K562 (cell line): ENCODE results near the gene CDK14. TPM values are rescaled to one million over a fixed set of nuclear protein-coding genes. Genes with fewer than 3 reads are reported as not detected.

Experiments used
- ATAC-seq: fragments of 200-7000 bp; cut with Tn5 transposase; 3 replicates; pipeline ENCODE4 v1.9.1; 2020; ENCODE audit warnings: moderate library complexity
- BruUV-seq: library from RNA; stranded (reverse); fragments of 400-500 nt; replicated peaks from 2 replicates; lab custom pipeline; 2021; lab: Mats Ljungman, UMichigan
- CTCF ChIA-PET: fragments of 300-600 bp; formaldehyde crosslinking; extraction: SDS; loops from one replicate; lab custom pipeline; 2021; ENCODE audit warnings: low intra/inter-chr PET ratio; lab: Yijun Ruan, JAX
- POLR2A ChIA-PET: fragments of 300-600, 350-650 bp; sonication (Branson Sonifier 250); formaldehyde crosslinking; extraction: SDS; loops from one replicate; lab custom pipeline; 2021; ENCODE audit warnings: antibody characterized with exemption, inconsistent platforms; lab: Yijun Ruan, JAX
- DNase-seq, 4 experiments: peaks; one replicate each; pipeline versions ENCODE4 v3.0.0 to v3.0.0-alpha.2; 2011 to 2018; ENCODE audit warnings: low spot score in 3 of 4, mixed read lengths in 3 of 4; ENCODE audit errors: extremely low read depth in 1 of 4
- FAIRE-seq: peaks from 2 replicates; lab custom pipeline; 2011; peaks lifted over from hg19 to GRCh38; lab: Jason Lieb, UNC
- H2AFZ ChIP-seq: 2 replicates; pipeline ENCODE4 v1.6.0; 2011; ENCODE audit warnings: low read depth, low read length, control low read depth, inconsistent platforms
- H3K27ac ChIP-seq: fragments of 200-600 bp; 3 replicates; pipeline ENCODE4 v1.8.0; 2011; ENCODE audit warnings: low read depth, mild to moderate bottlenecking, control low read depth, inconsistent platforms, low read length, moderate library complexity, mixed read lengths; ENCODE audit errors: extremely low read depth
- H3K27me3 ChIP-seq, 2 experiments: fragments of 300-600 bp in 1 of 2; 2 replicates in 1 of 2; 3 replicates in 1 of 2; pipeline versions ENCODE4 v1.6.0 to v1.8.0; 2011; ENCODE audit warnings: inconsistent platforms in 2 of 2, low read length in 2 of 2, mild to moderate bottlenecking in 1 of 2, mixed read lengths in 1 of 2, moderate library complexity in 1 of 2; ENCODE audit not compliant: control insufficient read depth in 2 of 2, insufficient read depth in 2 of 2
- H3K36me3 ChIP-seq: fragments of 300-600 bp; 3 replicates; pipeline ENCODE4 v1.8.0; 2011; ENCODE audit warnings: mild to moderate bottlenecking, low read length, inconsistent platforms; ENCODE audit not compliant: control insufficient read depth, insufficient read depth
- H3K4me1 ChIP-seq, 2 experiments: fragments of 200-600 bp in 1 of 2; replicated peaks in 1 of 2; 2 replicates in 1 of 2; 3 replicates in 1 of 2; pipeline versions ENCODE4 v1.5.1 to v1.8.0; 2011; ENCODE audit warnings: inconsistent platforms in 2 of 2, low read length in 2 of 2, mild to moderate bottlenecking in 1 of 2, mixed read lengths in 1 of 2, moderate library complexity in 1 of 2; ENCODE audit not compliant: control insufficient read depth in 2 of 2, insufficient read depth in 2 of 2
- H3K4me2 ChIP-seq: 2 replicates; pipeline ENCODE4 v1.6.1; 2011; ENCODE audit warnings: low read length, control low read depth, inconsistent platforms, mixed read lengths; ENCODE audit not compliant: insufficient read depth
- H3K4me3 ChIP-seq: fragments of 200-600 bp; sonication (generic), shearing (Covaris generic); 2 replicates; pipeline ENCODE4 v1.5.1; 2016; ENCODE audit warnings: control low read depth, inconsistent platforms
- H3K79me2 ChIP-seq: fragments of 200-600 bp; 3 replicates; pipeline ENCODE4 v1.8.0; 2011; ENCODE audit warnings: low read length, inconsistent platforms; ENCODE audit not compliant: control insufficient read depth, insufficient read depth
- H3K9ac ChIP-seq, 2 experiments: 2 replicates each; pipeline versions ENCODE4 v1.6.0 to v1.6.1; 2011; ENCODE audit warnings: low read depth in 2 of 2, low read length in 2 of 2, control low read depth in 1 of 2, inconsistent platforms in 1 of 2, mild to moderate bottlenecking in 1 of 2, mixed read lengths in 1 of 2; ENCODE audit not compliant: insufficient read depth in 1 of 2
- H3K9me1 ChIP-seq: one replicate; pipeline ENCODE4 v1.6.0; 2011; ENCODE audit warnings: inconsistent platforms, mild to moderate bottlenecking, low read length, moderate library complexity; ENCODE audit not compliant: control insufficient read depth, insufficient read depth
- H3K9me3 ChIP-seq: replicated peaks from 2 replicates; pipeline ENCODE4 v1.5.1; 2011; ENCODE audit warnings: low read depth, low read length, inconsistent platforms; ENCODE audit not compliant: control insufficient read depth, insufficient read depth
- H4K20me1 ChIP-seq: replicated peaks from 2 replicates; pipeline ENCODE4 v1.6.1; 2011; ENCODE audit warnings: low read length, inconsistent platforms, mixed read lengths; ENCODE audit not compliant: control insufficient read depth, insufficient read depth
- MAFG ChIP-seq: fragments of 450-650 bp; conservative IDR thresholded peaks from 2 replicates; pipeline ENCODE4 v1.6.1; 2016; ENCODE audit warnings: missing genetic modification characterization, missing compliant biosample characterization
- NFE2 ChIP-seq: IDR thresholded peaks from 2 replicates; pipeline ENCODE4 v1.6.1; 2014; ENCODE audit warnings: antibody characterized with exemption, low read depth
- NFE2L1 ChIP-seq: fragments of 450-650 bp; IDR thresholded peaks from 2 replicates; pipeline ENCODE4 v1.6.1; 2016; ENCODE audit warnings: missing genetic modification characterization, low read depth, mild to moderate bottlenecking, missing compliant biosample characterization, moderate library complexity, borderline replicate concordance
- PTTG1 ChIP-seq: fragments of 450-650 bp; IDR thresholded peaks from 2 replicates; pipeline ENCODE4 v1.6.1; 2016; ENCODE audit warnings: low read depth, mild to moderate bottlenecking, missing genetic modification characterization, missing compliant biosample characterization
- RBM22 ChIP-seq: fragments of 200-400 bp; formaldehyde crosslinking; IDR thresholded peaks from 2 replicates; pipeline ENCODE4 v1.6.1; 2018; ENCODE audit warnings: low read length, low read depth; ENCODE audit not compliant: poor library complexity, severe bottlenecking
- SNRNP70 ChIP-seq: fragments of 200-400 bp; formaldehyde crosslinking; optimal IDR thresholded peaks from 2 replicates; pipeline ENCODE3; 2017; ENCODE audit warnings: low read depth, low read length
- ZNF717 ChIP-seq: fragments of 250-450 bp; sonication (Bioruptor Pico); IDR thresholded peaks from 2 replicates; pipeline ENCODE4 v1.5.0; 2021
- WGBS: fragments of 100-300 bp; shearing (Covaris generic); methylation state at CpG from one replicate; pipeline ENCODE4 v1.1.6; 2016; ENCODE audit warnings: low coverage, mixed read lengths; ENCODE audit not compliant: insufficient coverage; ENCODE audit errors: missing lambda C conversion rate; 5-methylcytosine and 5-hydroxymethylcytosine counted together
- in situ Hi-C: fragments of 300-500 bp; cut with MboI; formaldehyde crosslinking; loops from 4 replicates; pipeline ENCODE4 v1.15.0; 2018; ENCODE audit warnings: inconsistent platforms, mixed read lengths
- intact Hi-C: fragments of 100-400 bp; cut with micrococcal nuclease; formaldehyde crosslinking; loops from 2 replicates; pipeline ENCODE4 v1.14.2; 2022
- polyA plus RNA-seq, 8 experiments: library from polyadenylated mRNA; depleted of rRNA in 4 of 8; stranded (reverse) in 5 of 8; unstranded in 3 of 8; fragments of >200 nt; fragmentation: Nextera tagmentation in 2 of 8; fragmentation: Illumina TruSeq in 1 of 8; extraction: Ambion mirVana in 2 of 8; extraction: Trizol in 1 of 8; gene quantifications; 2 replicates each; pipeline versions ENCODE4 v1.2.1 to v1.2.3, GENCODE V29; 2011 to 2014; ENCODE audit warnings: inconsistent platforms in 1 of 8, missing spikeins in 1 of 8
- total RNA-seq, 7 experiments: library from RNA; depleted of rRNA in 6 of 7; stranded (reverse); fragments of >200 nt in 6 of 7; fragmentation: Illumina TruSeq in 2 of 7; extraction: Trizol in 2 of 7; gene quantifications; 2 replicates each; pipeline versions ENCODE4 v1.2.1 to v1.2.3, GENCODE V29; 2011 to 2021; ENCODE audit warnings: low replicate concordance in 1 of 7
- TF ChIP-seq, protein P1 (sequence below): sonication (generic); formaldehyde crosslinking; IDR thresholded peaks from 2 replicates; pipeline ENCODE4 v1.8.0; 2022; ENCODE audit warnings: mild to moderate bottlenecking, missing genetic modification reagents, borderline replicate concordance
- TF ChIP-seq, protein P2 (sequence below), 2 experiments: IDR thresholded peaks; 2 replicates each; pipeline ENCODE4 v1.6.1; 2011; ENCODE audit warnings: borderline replicate concordance in 1 of 2, control low read depth in 1 of 2, low read depth in 1 of 2, low read length in 1 of 2, mild to moderate bottlenecking in 1 of 2, mixed read lengths in 1 of 2, moderate library complexity in 1 of 2; ENCODE audit not compliant: insufficient read depth in 1 of 2, insufficient read length in 1 of 2, poor library complexity in 1 of 2, severe bottlenecking in 1 of 2; ENCODE audit errors: extremely low read depth in 1 of 2
- TF ChIP-seq, protein P3 (sequence below), 3 experiments: IDR thresholded peaks in 2 of 3; conservative IDR thresholded peaks in 1 of 3; 2 replicates each; pipeline ENCODE4 v1.5.1; 2011 to 2012; ENCODE audit warnings: low read length in 3 of 3, mild to moderate bottlenecking in 3 of 3, control low read depth in 2 of 3, improper control_type of control experiment in 1 of 3, inconsistent platforms in 1 of 3, low read depth in 1 of 3, mixed read lengths in 1 of 3, moderate library complexity in 1 of 3; ENCODE audit not compliant: insufficient read depth in 2 of 3
- TF ChIP-seq, protein P4 (sequence below), 2 experiments: fragments of 200-800 bp in 1 of 2; sonication (Bioruptor generic) in 1 of 2; sonication (generic) in 1 of 2; formaldehyde crosslinking in 1 of 2; IDR thresholded peaks in 1 of 2; conservative IDR thresholded peaks in 1 of 2; 2 replicates each; pipeline versions ENCODE4 v1.5.0 to v1.6.1; 2016 to 2020; ENCODE audit warnings: missing compliant biosample characterization in 1 of 2, missing genetic modification characterization in 1 of 2, missing genetic modification reagents in 1 of 2

CDK14 gene
- total and polyA plus RNA-seq, 9 of the 15 experiments (the other 6 are each of a cell fraction or from before 2014, with no cell fraction given), result 0.03 to 0.91 (median 0.16) TPM

DNA sequence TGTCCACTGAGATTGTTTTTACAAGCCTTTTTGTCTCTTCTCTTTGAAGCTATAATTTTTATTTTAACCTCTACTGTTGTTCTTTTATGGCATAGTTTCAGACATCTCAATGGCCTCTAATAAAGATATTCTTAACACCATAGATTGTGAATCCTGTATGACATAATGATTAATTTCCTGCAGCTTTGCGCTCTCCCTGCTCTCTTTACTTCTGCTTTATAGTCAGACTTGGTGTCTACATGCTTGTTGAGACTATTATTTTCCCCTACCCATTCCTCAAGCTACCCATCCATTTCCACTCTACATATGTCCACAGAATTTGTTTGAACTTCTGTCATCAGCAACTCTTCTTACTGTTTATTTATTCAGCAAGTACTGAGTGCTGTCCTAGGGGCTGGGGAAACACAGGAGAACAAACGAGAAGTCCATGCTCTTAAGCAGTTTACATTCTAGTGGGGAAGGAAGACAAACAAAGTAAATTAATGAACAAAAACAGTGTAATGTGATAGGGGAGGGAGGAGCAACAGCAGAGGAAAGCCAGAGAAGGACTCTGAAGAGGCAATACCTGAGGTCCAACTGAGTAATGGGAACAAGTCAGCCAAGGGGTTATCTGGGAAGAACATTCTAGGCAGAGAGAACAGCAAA lies 110.1 kb downstream of the CDK14 start (continued):
- TF ChIP-seq, protein P1, sequence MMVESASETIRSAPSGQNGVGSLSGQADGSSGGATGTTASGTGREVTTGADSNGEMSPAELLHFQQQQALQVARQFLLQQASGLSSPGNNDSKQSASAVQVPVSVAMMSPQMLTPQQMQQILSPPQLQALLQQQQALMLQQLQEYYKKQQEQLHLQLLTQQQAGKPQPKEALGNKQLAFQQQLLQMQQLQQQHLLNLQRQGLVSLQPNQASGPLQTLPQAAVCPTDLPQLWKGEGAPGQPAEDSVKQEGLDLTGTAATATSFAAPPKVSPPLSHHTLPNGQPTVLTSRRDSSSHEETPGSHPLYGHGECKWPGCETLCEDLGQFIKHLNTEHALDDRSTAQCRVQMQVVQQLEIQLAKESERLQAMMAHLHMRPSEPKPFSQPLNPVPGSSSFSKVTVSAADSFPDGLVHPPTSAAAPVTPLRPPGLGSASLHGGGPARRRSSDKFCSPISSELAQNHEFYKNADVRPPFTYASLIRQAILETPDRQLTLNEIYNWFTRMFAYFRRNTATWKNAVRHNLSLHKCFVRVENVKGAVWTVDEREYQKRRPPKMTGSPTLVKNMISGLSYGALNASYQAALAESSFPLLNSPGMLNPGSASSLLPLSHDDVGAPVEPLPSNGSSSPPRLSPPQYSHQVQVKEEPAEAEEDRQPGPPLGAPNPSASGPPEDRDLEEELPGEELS (CRISPR knock-in tag), result no peak
- TF ChIP-seq, protein P2, sequence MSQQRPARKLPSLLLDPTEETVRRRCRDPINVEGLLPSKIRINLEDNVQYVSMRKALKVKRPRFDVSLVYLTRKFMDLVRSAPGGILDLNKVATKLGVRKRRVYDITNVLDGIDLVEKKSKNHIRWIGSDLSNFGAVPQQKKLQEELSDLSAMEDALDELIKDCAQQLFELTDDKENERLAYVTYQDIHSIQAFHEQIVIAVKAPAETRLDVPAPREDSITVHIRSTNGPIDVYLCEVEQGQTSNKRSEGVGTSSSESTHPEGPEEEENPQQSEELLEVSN (IDR thresholded peaks at IDR 0.05; ENCODE audit: borderline replicate concordance in 1 of 2, extremely low read depth in 1 of 2, insufficient read depth in 1 of 2, insufficient read length in 1 of 2, low read depth in 1 of 2, low read length in 1 of 2, poor library complexity in 1 of 2, severe bottlenecking in 1 of 2), result no peak
- TF ChIP-seq PTTG1 (tag), result no peak
- TF ChIP-seq RBM22, result no peak

DNA sequence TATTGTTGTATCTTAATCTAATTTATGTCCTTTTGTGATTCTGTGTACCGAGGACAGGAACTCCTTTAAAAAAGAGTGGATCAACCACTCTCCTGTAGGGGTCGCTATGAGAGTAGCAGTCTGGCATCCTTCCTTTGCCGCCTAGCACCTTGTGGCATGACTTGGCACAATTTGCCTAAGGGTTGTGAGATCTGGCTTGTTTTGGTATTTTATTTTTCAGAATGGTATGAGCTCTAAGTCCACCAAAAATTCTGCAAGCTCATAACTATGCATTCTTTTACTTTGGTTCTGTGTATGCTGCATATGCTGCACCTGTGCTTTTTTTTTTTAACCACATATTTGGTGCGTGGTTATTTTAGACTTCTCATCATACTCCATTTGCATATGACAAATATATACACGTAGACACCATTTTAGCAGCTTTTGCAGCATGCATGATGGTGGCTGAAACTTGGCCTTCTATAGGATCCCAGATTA lies 112.8 kb downstream of the CDK14 start:
- 3% methylated on average over 5 of the region's 5 CpGs for WGBS
- Histone ChIP-seq H4K20me1 (no peaks in the 10 kb centered on the region), H3K9ac (no peak overlapping the region), H3K4me1 (no peaks in the 10 kb centered on the region), H3K79me2 (no peaks in the 10 kb centered on the region), H3K4me2 (no peak overlapping the region), H3K9me3 (no peaks in the 10 kb centered on the region), H3K4me3 (no peak overlapping the region), H3K27ac (no peak overlapping the region), H3K27me3 (no peaks in the 10 kb centered on the region), H3K36me3 (no peaks in the 10 kb centered on the region), H3K9me1 (no peaks in the 10 kb centered on the region), H2AFZ (no peak overlapping the region)
- ChIA-PET POLR2A (no interaction called here), CTCF (no interaction called here)
- peak in 1 of 4 experiments; percentile 7 for DNase-seq
- TF ChIP-seq ZNF717 (no peak), NFE2 (0 out of 2 replicates have a peak, but pooled peaks have one; percentile 17), MAFG (tag) (peak; percentile 45; the same call in 1 of the 2 replicates), SNRNP70 (no peak), NFE2L1 (tag) (peak; percentile 23; the same call in 1 of the 2 replicates)
- TF ChIP-seq, protein P3, sequence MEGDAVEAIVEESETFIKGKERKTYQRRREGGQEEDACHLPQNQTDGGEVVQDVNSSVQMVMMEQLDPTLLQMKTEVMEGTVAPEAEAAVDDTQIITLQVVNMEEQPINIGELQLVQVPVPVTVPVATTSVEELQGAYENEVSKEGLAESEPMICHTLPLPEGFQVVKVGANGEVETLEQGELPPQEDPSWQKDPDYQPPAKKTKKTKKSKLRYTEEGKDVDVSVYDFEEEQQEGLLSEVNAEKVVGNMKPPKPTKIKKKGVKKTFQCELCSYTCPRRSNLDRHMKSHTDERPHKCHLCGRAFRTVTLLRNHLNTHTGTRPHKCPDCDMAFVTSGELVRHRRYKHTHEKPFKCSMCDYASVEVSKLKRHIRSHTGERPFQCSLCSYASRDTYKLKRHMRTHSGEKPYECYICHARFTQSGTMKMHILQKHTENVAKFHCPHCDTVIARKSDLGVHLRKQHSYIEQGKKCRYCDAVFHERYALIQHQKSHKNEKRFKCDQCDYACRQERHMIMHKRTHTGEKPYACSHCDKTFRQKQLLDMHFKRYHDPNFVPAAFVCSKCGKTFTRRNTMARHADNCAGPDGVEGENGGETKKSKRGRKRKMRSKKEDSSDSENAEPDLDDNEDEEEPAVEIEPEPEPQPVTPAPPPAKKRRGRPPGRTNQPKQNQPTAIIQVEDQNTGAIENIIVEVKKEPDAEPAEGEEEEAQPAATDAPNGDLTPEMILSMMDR (IDR thresholded peaks at IDR 0.05 in 2 of 3, conservative IDR thresholded peaks at IDR 0.05 in 1 of 3; ENCODE audit: insufficient read depth in 2 of 3, low read depth in 1 of 3, low read length in 3 of 3), result 0 out of 6 replicates have a peak, but pooled peaks of 1 of the 3 experiments have one; percentile 23
- TF ChIP-seq, protein P4, sequence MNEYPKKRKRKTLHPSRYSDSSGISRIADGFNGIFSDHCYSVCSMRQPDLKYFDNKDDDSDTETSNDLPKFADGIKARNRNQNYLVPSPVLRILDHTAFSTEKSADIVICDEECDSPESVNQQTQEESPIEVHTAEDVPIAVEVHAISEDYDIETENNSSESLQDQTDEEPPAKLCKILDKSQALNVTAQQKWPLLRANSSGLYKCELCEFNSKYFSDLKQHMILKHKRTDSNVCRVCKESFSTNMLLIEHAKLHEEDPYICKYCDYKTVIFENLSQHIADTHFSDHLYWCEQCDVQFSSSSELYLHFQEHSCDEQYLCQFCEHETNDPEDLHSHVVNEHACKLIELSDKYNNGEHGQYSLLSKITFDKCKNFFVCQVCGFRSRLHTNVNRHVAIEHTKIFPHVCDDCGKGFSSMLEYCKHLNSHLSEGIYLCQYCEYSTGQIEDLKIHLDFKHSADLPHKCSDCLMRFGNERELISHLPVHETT (CRISPR knock-in tag; conservative IDR thresholded peaks at IDR 0.05 in 1 of 2, IDR thresholded peaks at IDR 0.05 in 1 of 2), result no peak
- in situ Hi-C loops, result no loop called here
- intact Hi-C loops, result no loop called here
- ATAC-seq, result no peak
- FAIRE-seq, result no peak
- BruUV-seq, result no TSS peak
